DND-41 (cell line): ENCODE results near the gene EPN2.

Experiments
- ATAC-seq: fragments of 200-7000 bp; cut with Tn5 transposase; 3 replicates; pipeline ENCODE4 v1.9.1; 2021; ENCODE audit warnings: low read depth; ENCODE audit not compliant: insufficient read depth
- DNase-seq: peaks from one replicate; pipeline ENCODE4 v3.0.0-alpha.2; 2020
- H2AFZ ChIP-seq: 2 replicates; pipeline ENCODE4 v1.6.0; 2012; ENCODE audit warnings: low read depth, low read length
- H3K27ac ChIP-seq: 2 replicates; pipeline ENCODE4 v1.5.1; 2012; ENCODE audit warnings: low read length, inconsistent platforms
- H3K27me3 ChIP-seq: fragments of 200-600 bp; sonication (generic); 2 replicates; pipeline ENCODE4 v1.6.0; 2012; ENCODE audit warnings: low read length, mild to moderate bottlenecking, inconsistent platforms; ENCODE audit not compliant: insufficient read depth, poor library complexity
- H3K36me3 ChIP-seq: 2 replicates; pipeline ENCODE4 v1.5.1; 2012; ENCODE audit warnings: low read length, inconsistent platforms; ENCODE audit not compliant: insufficient read depth
- H3K4me1 ChIP-seq: 2 replicates; pipeline ENCODE4 v1.5.1; 2012; ENCODE audit warnings: mild to moderate bottlenecking, low read length; ENCODE audit not compliant: insufficient read depth
- H3K4me2 ChIP-seq: 2 replicates; pipeline ENCODE4 v1.6.0; 2012; ENCODE audit warnings: mild to moderate bottlenecking, moderate library complexity, low read length, inconsistent platforms; ENCODE audit not compliant: insufficient read depth
- H3K4me3 ChIP-seq, 2 experiments: fragments of 200-600 bp in 1 of 2; shearing (Covaris generic) in 1 of 2; 2 replicates each; pipeline ENCODE4 v1.5.1; 2012 to 2016; ENCODE audit warnings: inconsistent platforms in 2 of 2, low read length in 2 of 2, mild to moderate bottlenecking in 2 of 2, low read depth in 1 of 2, moderate library complexity in 1 of 2
- H3K79me2 ChIP-seq: 2 replicates; pipeline ENCODE4 v1.6.0; 2012; ENCODE audit warnings: low read length, inconsistent platforms; ENCODE audit not compliant: insufficient read depth
- H3K9ac ChIP-seq: 2 replicates; pipeline ENCODE4 v1.6.0; 2012; ENCODE audit warnings: low read depth, mild to moderate bottlenecking, inconsistent platforms, low read length, moderate library complexity
- H3K9me3 ChIP-seq: 2 replicates; pipeline ENCODE4 v1.5.1; 2012; ENCODE audit warnings: low read length, moderate library complexity, mild to moderate bottlenecking, inconsistent platforms; ENCODE audit not compliant: insufficient read depth, severe bottlenecking
- H4K20me1 ChIP-seq: 2 replicates; pipeline ENCODE4 v1.6.0; 2012; ENCODE audit warnings: low read length; ENCODE audit not compliant: insufficient read depth
- EZH2 ChIP-seq: IDR thresholded peaks from 3 replicates; pipeline ENCODE4 v1.6.1; 2012; ENCODE audit warnings: borderline replicate concordance, low read depth, mild to moderate bottlenecking, moderate library complexity, low read length, inconsistent platforms; ENCODE audit not compliant: severe bottlenecking
- TF ChIP-seq, protein P1 (sequence below): IDR thresholded peaks from 2 replicates; pipeline ENCODE4 v1.5.1; 2012; ENCODE audit warnings: borderline replicate concordance, low read length, moderate library complexity, mild to moderate bottlenecking; ENCODE audit not compliant: poor library complexity, severe bottlenecking; ENCODE audit errors: extremely low read depth

Gene EPN2

DNA sequence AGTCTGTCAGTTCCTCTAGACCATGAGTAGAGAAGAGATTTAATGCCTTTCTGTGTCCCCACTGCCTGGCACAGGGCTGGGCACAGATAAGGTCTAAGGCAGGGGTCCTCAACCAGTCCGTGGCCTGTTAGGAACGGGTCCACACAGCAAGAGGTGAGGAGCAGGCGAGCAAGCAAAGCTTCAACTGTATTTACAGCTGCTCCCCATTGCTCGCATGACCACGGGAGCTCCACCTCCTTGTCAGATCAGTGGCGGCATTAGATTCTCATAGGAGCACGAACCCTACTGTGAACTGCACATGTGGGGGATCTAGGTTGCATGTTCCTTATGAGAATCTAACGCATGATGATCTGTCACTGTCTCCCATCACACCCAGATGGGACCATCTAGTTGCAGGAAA is 123.6 kb downstream of the EPN2 start:
- Histone ChIP-seq H3K4me1 (peaks cover 17% of the 10 kb centered on the region), H3K9me3 (no peaks in the 10 kb centered on the region), H3K4me3 (no peak overlapping the region), H3K4me2 (no peak overlapping the region), H3K27me3 (no peaks in the 10 kb centered on the region), H3K36me3 (no peaks in the 10 kb centered on the region), H3K79me2 (no peaks in the 10 kb centered on the region), H2AFZ (no peak overlapping the region), H3K27ac (no peak overlapping the region), H3K9ac (no peak overlapping the region), H4K20me1 (peaks cover 9% of the 10 kb centered on the region; the same call in 1 of the 2 replicates)
- ATAC-seq (no peak), DNase-seq (no peak)
- TF ChIP-seq, protein P1, sequence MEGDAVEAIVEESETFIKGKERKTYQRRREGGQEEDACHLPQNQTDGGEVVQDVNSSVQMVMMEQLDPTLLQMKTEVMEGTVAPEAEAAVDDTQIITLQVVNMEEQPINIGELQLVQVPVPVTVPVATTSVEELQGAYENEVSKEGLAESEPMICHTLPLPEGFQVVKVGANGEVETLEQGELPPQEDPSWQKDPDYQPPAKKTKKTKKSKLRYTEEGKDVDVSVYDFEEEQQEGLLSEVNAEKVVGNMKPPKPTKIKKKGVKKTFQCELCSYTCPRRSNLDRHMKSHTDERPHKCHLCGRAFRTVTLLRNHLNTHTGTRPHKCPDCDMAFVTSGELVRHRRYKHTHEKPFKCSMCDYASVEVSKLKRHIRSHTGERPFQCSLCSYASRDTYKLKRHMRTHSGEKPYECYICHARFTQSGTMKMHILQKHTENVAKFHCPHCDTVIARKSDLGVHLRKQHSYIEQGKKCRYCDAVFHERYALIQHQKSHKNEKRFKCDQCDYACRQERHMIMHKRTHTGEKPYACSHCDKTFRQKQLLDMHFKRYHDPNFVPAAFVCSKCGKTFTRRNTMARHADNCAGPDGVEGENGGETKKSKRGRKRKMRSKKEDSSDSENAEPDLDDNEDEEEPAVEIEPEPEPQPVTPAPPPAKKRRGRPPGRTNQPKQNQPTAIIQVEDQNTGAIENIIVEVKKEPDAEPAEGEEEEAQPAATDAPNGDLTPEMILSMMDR = no peak
- no peak for TF ChIP-seq EZH2

DNA sequence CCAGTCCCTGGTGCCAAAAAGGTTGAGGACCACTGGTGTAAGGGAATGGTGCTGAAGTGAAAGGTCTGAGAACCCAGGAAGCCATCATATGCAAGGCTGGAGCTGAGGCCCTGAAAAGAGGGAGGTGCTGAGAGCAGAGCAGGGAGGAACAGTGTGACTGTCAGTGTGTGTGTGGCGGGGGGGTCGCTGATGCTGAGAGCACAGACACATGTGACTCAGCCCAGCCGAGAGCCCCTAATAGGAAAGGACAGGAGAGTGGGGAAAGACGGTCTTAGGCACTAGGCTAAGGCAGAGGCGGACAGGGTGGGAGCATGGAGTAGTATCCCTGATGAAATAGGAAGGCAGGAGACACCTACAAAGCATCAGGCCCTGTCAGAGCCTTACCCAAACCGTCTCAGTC is 124.2 kb downstream of the EPN2 start:
- Histone ChIP-seq H3K36me3 (no peaks in the 10 kb centered on the region), H3K27me3 (no peaks in the 10 kb centered on the region), H3K27ac (no peak overlapping the region), H3K4me1 (peaks cover 17% of the 10 kb centered on the region), H3K9me3 (no peaks in the 10 kb centered on the region), H3K79me2 (no peaks in the 10 kb centered on the region), H4K20me1 (peaks cover 9% of the 10 kb centered on the region; the same call in 1 of the 2 replicates), H3K4me2 (no peak overlapping the region), H2AFZ (no peak overlapping the region), H3K9ac (no peak overlapping the region), H3K4me3 (no peak overlapping the region)
- ATAC-seq (no peak), DNase-seq (no peak)
- TF ChIP-seq EZH2 = no peak
- TF ChIP-seq, protein P1 = no peak

DNA sequence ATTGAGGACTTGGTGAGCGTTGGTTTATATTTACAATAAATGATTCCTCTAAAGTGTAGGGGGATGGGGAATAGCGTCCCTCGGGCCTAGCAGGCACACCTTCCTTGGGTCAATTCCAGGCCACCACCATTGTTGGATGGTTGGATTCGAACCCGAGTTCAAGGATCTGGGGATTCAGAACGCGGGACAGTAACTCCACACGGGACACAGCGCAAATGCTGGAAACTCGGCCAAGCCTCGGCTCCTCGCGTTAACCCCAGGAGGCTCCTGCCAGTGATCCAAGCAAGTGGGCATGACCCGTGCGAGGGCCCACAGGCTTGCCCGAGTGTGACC is 124.7 kb downstream of the EPN2 start:
- no peak for TF ChIP-seq EZH2
- TF ChIP-seq, protein P1 = no peak
- Histone ChIP-seq H3K4me2 (peak overlapping the region; percentile 90), H2AFZ (peak overlapping the region; percentile 73), H3K4me3 (peak overlapping the region in 1 of 2 experiments; percentile 71; a peak in 2 of 4 replicates), H3K79me2 (no peaks in the 10 kb centered on the region), H3K9me3 (no peaks in the 10 kb centered on the region), H3K4me1 (peaks cover 17% of the 10 kb centered on the region), H3K9ac (peak overlapping the region; percentile 47; the same call in 1 of the 2 replicates), H4K20me1 (peaks cover 9% of the 10 kb centered on the region; the same call in 1 of the 2 replicates), H3K36me3 (no peaks in the 10 kb centered on the region), H3K27me3 (no peaks in the 10 kb centered on the region), H3K27ac (no peak overlapping the region)
- DNase-seq (no peak), ATAC-seq (no peak)
